OCI-LY3 (cell line): Measurements from ENCODE around the gene PTPRM.

Experiments used
- H2AFZ ChIP-seq: fragments of 200-600, 300-600 bp; shearing (Covaris generic); 2 replicates; pipeline ENCODE4 v1.6.0; 2014; ENCODE audit warnings: antibody characterized with exemption, low read depth, low read length
- H3K27ac ChIP-seq: fragments of 200-600, 300-600 bp; sonication (generic); 2 replicates; pipeline ENCODE4 v1.5.1; 2014; ENCODE audit warnings: mild to moderate bottlenecking, low read length, moderate library complexity, mixed read lengths
- H3K27me3 ChIP-seq: fragments of 200-600, 300-600 bp; sonication (generic); 2 replicates; pipeline ENCODE4 v1.6.1; 2014; ENCODE audit warnings: low read depth, low read length, mixed read lengths
- H3K36me3 ChIP-seq: fragments of 200-600, 300-600 bp; sonication (generic); replicated peaks from 2 replicates; pipeline ENCODE3; 2014; ENCODE audit warnings: low read depth, low read length, mixed read lengths
- H3K4me1 ChIP-seq: fragments of 300-600, 200-600 bp; sonication (generic); 2 replicates; pipeline ENCODE4 v1.6.1; 2014; ENCODE audit warnings: low read length, mixed read lengths
- H3K4me2 ChIP-seq: fragments of 200-600, 300-600 bp; sonication (generic); 2 replicates; pipeline ENCODE4 v1.6.1; 2014; ENCODE audit warnings: low read length, mixed read lengths
- H3K4me3 ChIP-seq: fragments of 300-600, 200-600 bp; sonication (generic); 2 replicates; pipeline ENCODE4 v1.5.1; 2014; ENCODE audit warnings: antibody characterized with exemption, mild to moderate bottlenecking, low read length, moderate library complexity
- H3K79me2 ChIP-seq: fragments of 300-600, 200-600 bp; shearing (Covaris generic); 2 replicates; pipeline ENCODE4 v1.6.1; 2014; ENCODE audit warnings: mild to moderate bottlenecking, low read length, mixed read lengths
- H3K9ac ChIP-seq: fragments of 300-600, 200-600 bp; shearing (Covaris generic); 2 replicates; pipeline ENCODE4 v1.6.0; 2014; ENCODE audit warnings: mild to moderate bottlenecking, low read length, moderate library complexity
- H3K9me3 ChIP-seq: fragments of 200-600, 300-600 bp; shearing (Covaris generic); 2 replicates; pipeline ENCODE4 v1.6.1; 2014; ENCODE audit warnings: low read length, mixed read lengths; ENCODE audit not compliant: insufficient read depth
- H4K20me1 ChIP-seq: fragments of 200-600, 300-600 bp; sonication (generic); 2 replicates; pipeline ENCODE4 v1.6.1; 2016; ENCODE audit warnings: low read length, mixed read lengths; ENCODE audit not compliant: insufficient read depth
- CTCF ChIP-seq: fragments of 200-600, 300-600 bp; sonication (generic); IDR thresholded peaks from 2 replicates; pipeline ENCODE4 v1.5.1; 2014; ENCODE audit warnings: antibody characterized with exemption, low read length, low read depth
- EZH2phosphoT487 ChIP-seq: fragments of 200-600 bp; shearing (Covaris generic); IDR thresholded peaks from 2 replicates; pipeline ENCODE4 v1.6.1; 2018; ENCODE audit warnings: antibody characterized with exemption, mixed run types, low read depth

The PTPRM gene

GRCh38 chr18:8224576-8224975, 657.5 kb downstream of the PTPRM start:
- TF ChIP-seq EZH2phosphoT487 (no peak), CTCF (no peak)
- Histone ChIP-seq H3K36me3 (no peaks in the 10 kb centered on the region), H3K27ac (no peak overlapping the region), H3K4me2 (no peak overlapping the region), H3K27me3 (no peaks in the 10 kb centered on the region), H3K9ac (no peak overlapping the region), H3K9me3 (no peaks in the 10 kb centered on the region), H4K20me1 (no peaks in the 10 kb centered on the region), H3K4me3 (no peak overlapping the region), H2AFZ (no peak overlapping the region), H3K79me2 (no peaks in the 10 kb centered on the region), H3K4me1 (no peaks in the 10 kb centered on the region)

GRCh38 chr18:8229040-8229439, 661.9 kb downstream of the PTPRM start:
- Histone ChIP-seq H3K36me3 (no peaks in the 10 kb centered on the region), H3K9ac (no peak overlapping the region), H3K9me3 (no peaks in the 10 kb centered on the region), H3K27me3 (no peaks in the 10 kb centered on the region), H4K20me1 (no peaks in the 10 kb centered on the region), H3K79me2 (no peaks in the 10 kb centered on the region), H3K27ac (no peak overlapping the region), H3K4me2 (no peak overlapping the region), H2AFZ (no peak overlapping the region), H3K4me1 (no peaks in the 10 kb centered on the region), H3K4me3 (no peak overlapping the region)
- TF ChIP-seq EZH2phosphoT487 (no peak), CTCF (no peak)

GRCh38 chr18:8229787-8230186, 662.7 kb downstream of the PTPRM start:
- Histone ChIP-seq H3K9ac (no peak overlapping the region), H3K27ac (no peak overlapping the region), H3K36me3 (no peaks in the 10 kb centered on the region), H4K20me1 (no peaks in the 10 kb centered on the region), H3K4me1 (no peaks in the 10 kb centered on the region), H2AFZ (no peak overlapping the region), H3K4me3 (no peak overlapping the region), H3K4me2 (no peak overlapping the region), H3K27me3 (no peaks in the 10 kb centered on the region), H3K79me2 (no peaks in the 10 kb centered on the region), H3K9me3 (no peaks in the 10 kb centered on the region)
- no peak for TF ChIP-seq CTCF
- TF ChIP-seq EZH2phosphoT487, result no peak

GRCh38 chr18:8231316-8231715, 664.2 kb downstream of the PTPRM start:
- Histone ChIP-seq H3K4me2 (no peak overlapping the region), H3K27me3 (no peaks in the 10 kb centered on the region), H3K4me1 (no peaks in the 10 kb centered on the region), H3K36me3 (no peaks in the 10 kb centered on the region), H3K4me3 (no peak overlapping the region), H3K9ac (no peak overlapping the region), H3K79me2 (no peaks in the 10 kb centered on the region), H2AFZ (no peak overlapping the region), H4K20me1 (no peaks in the 10 kb centered on the region), H3K9me3 (no peaks in the 10 kb centered on the region), H3K27ac (no peak overlapping the region)
- TF ChIP-seq EZH2phosphoT487, result no peak
- no peak for TF ChIP-seq CTCF
